H1 (cell line): Measurements from ENCODE around the gene VPS13D. TPM values are rescaled to one million over a fixed set of nuclear protein-coding genes. Genes with fewer than 3 reads are reported as not detected.
A peak's percentile ranks its signal among the peaks of the same experiment; 100 is the strongest.

Experiments used
- CTCF ChIA-PET: fragments of 300-600 bp; sonication (Branson Sonifier 250); formaldehyde crosslinking; loops from one replicate; lab custom pipeline; 2021; ENCODE audit not compliant: partially characterized antibody; lab: Charles Lee
- POLR2A ChIA-PET: fragments of 300-600 bp; sonication (Branson Sonifier 250); formaldehyde crosslinking; loops from one replicate; lab custom pipeline; 2021; ENCODE audit warnings: inconsistent platforms; ENCODE audit not compliant: partially characterized antibody; lab: Charles Lee
- DNase-seq, 2 experiments: peaks; one replicate each; pipeline versions ENCODE4 v3.0.0 to v3.0.0-alpha.2; 2010 to 2022; ENCODE audit warnings: low spot score in 2 of 2, low read depth in 1 of 2, mixed read lengths in 1 of 2
- FAIRE-seq: peaks from 2 replicates; lab custom pipeline; 2011; peaks lifted over from hg19 to GRCh38; lab: Jason Lieb, UNC
- H2AFZ ChIP-seq: 2 replicates; pipeline ENCODE4 v1.8.1; 2012; ENCODE audit warnings: low read length, inconsistent platforms
- H2AK5ac ChIP-seq: 2 replicates; pipeline ENCODE4 v1.6.1; 2013; ENCODE audit warnings: low read depth, low read length
- H2BK120ac ChIP-seq: replicated peaks from 2 replicates; pipeline ENCODE3; 2013; ENCODE audit warnings: low read depth, low read length, inconsistent platforms
- H2BK12ac ChIP-seq: 2 replicates; pipeline ENCODE4 v1.6.1; 2013; ENCODE audit warnings: low read depth, low read length
- H2BK15ac ChIP-seq: 2 replicates; pipeline ENCODE4 v1.6.1; 2013; ENCODE audit warnings: low read length
- H2BK20ac ChIP-seq: 2 replicates; pipeline ENCODE4 v1.6.1; 2013; ENCODE audit warnings: low read length
- H2BK5ac ChIP-seq: 2 replicates; pipeline ENCODE4 v1.6.1; 2013; ENCODE audit warnings: low read depth, low read length
- H3K14ac ChIP-seq: 2 replicates; pipeline ENCODE4 v1.6.1; 2013; ENCODE audit warnings: inconsistent platforms; ENCODE audit not compliant: insufficient read length
- H3K18ac ChIP-seq: 2 replicates; pipeline ENCODE4 v1.6.1; 2013; ENCODE audit warnings: low read length; ENCODE audit errors: extremely low read depth
- H3K23ac ChIP-seq: 2 replicates; pipeline ENCODE4 v1.6.1; 2013; ENCODE audit warnings: inconsistent platforms; ENCODE audit not compliant: insufficient read length
- H3K23me2 ChIP-seq: 2 replicates; pipeline ENCODE4 v1.6.1; 2013; ENCODE audit warnings: low read depth, low read length
- H3K27ac ChIP-seq: 2 replicates; pipeline ENCODE4 v1.6.1; 2011; ENCODE audit warnings: low read depth, low read length, inconsistent platforms
- H3K27me3 ChIP-seq, 4 experiments: replicated peaks in 1 of 4; 1 replicate in 1 of 4; 2 replicates in 3 of 4; pipeline versions ENCODE4 v1.6.1 to v1.8.1; 2011 to 2013; ENCODE audit warnings: low read length in 3 of 4, mild to moderate bottlenecking in 3 of 4, inconsistent platforms in 2 of 4, mixed read lengths in 2 of 4, moderate library complexity in 1 of 4; ENCODE audit not compliant: control insufficient read depth in 3 of 4, insufficient read depth in 3 of 4; ENCODE audit errors: extremely low read depth in 1 of 4
- H3K36me3 ChIP-seq, 4 experiments: 2 replicates each; pipeline versions ENCODE4 v1.6.1 to v1.8.1; 2011 to 2013; ENCODE audit warnings: mild to moderate bottlenecking in 4 of 4, low read length in 3 of 4, moderate library complexity in 2 of 4, control low read depth in 1 of 4, inconsistent platforms in 1 of 4; ENCODE audit not compliant: insufficient read depth in 4 of 4, control insufficient read depth in 2 of 4
- H3K4ac ChIP-seq: replicated peaks from 2 replicates; pipeline ENCODE3; 2013; ENCODE audit warnings: low read length, low read depth, mixed read lengths, inconsistent platforms; ENCODE audit not compliant: insufficient read length
- H3K4me1 ChIP-seq, 4 experiments: replicated peaks in 1 of 4; 1 replicate in 1 of 4; 2 replicates in 3 of 4; pipeline versions ENCODE4 v1.6.1 to v1.8.1; 2011 to 2013; ENCODE audit warnings: low read length in 3 of 4, inconsistent platforms in 2 of 4, mixed read lengths in 1 of 4; ENCODE audit not compliant: insufficient read depth in 4 of 4, control insufficient read depth in 3 of 4
- H3K4me2 ChIP-seq, 2 experiments: 2 replicates each; pipeline versions ENCODE4 v1.6.1 to v1.8.1; 2011 to 2013; ENCODE audit warnings: low read depth in 2 of 2, low read length in 2 of 2, control low read depth in 1 of 2, inconsistent platforms in 1 of 2, mild to moderate bottlenecking in 1 of 2; ENCODE audit not compliant: insufficient read depth in 1 of 2
- H3K4me3 ChIP-seq, 4 experiments: fragments of 200-600, 300-600 bp in 1 of 4; sonication (generic), shearing (Covaris generic), sonication (Bioruptor Twin) in 1 of 4; 2 replicates each; pipeline versions ENCODE4 v1.5.1 to v1.8.1; 2011 to 2016; ENCODE audit warnings: low read length in 4 of 4, low read depth in 3 of 4, control low read depth in 2 of 4, inconsistent platforms in 2 of 4, mild to moderate bottlenecking in 2 of 4, mixed read lengths in 1 of 4, moderate library complexity in 1 of 4; ENCODE audit not compliant: insufficient read depth in 2 of 4; ENCODE audit errors: extremely low read depth in 1 of 4
- H3K56ac ChIP-seq: replicated peaks from 2 replicates; pipeline ENCODE3; 2013; ENCODE audit warnings: low read depth, mild to moderate bottlenecking, mixed read lengths, low read length, inconsistent platforms; ENCODE audit not compliant: insufficient read length
- H3K79me1 ChIP-seq: 2 replicates; pipeline ENCODE4 v1.6.1; 2013; ENCODE audit warnings: low read depth, low read length, control low read depth
- H3K79me2 ChIP-seq, 2 experiments: 2 replicates each; pipeline versions ENCODE4 v1.6.1 to v1.8.1; 2012 to 2013; ENCODE audit warnings: low read length in 2 of 2, mild to moderate bottlenecking in 2 of 2, inconsistent platforms in 1 of 2; ENCODE audit not compliant: insufficient read depth in 2 of 2, control insufficient read depth in 1 of 2
- H3K9ac ChIP-seq, 4 experiments: replicated peaks in 1 of 4; 1 replicate in 1 of 4; 2 replicates in 3 of 4; pipeline versions ENCODE4 v1.6.1 to v1.8.1; 2011 to 2013; ENCODE audit warnings: low read depth in 3 of 4, low read length in 3 of 4, control low read depth in 2 of 4, mild to moderate bottlenecking in 2 of 4, moderate library complexity in 2 of 4, inconsistent platforms in 1 of 4; ENCODE audit errors: extremely low read depth in 1 of 4
- H3K9me3 ChIP-seq, 2 experiments: 2 replicates each; pipeline versions ENCODE4 v1.6.1 to v1.8.1; 2012 to 2013; ENCODE audit warnings: mild to moderate bottlenecking in 2 of 2, moderate library complexity in 2 of 2, control low read depth in 1 of 2, inconsistent platforms in 1 of 2, low read depth in 1 of 2, low read length in 1 of 2, mixed read lengths in 1 of 2; ENCODE audit not compliant: insufficient read depth in 2 of 2
- H4K20me1 ChIP-seq, 2 experiments: replicated peaks in 1 of 2; 2 replicates each; pipeline versions ENCODE3 to v1.8.1; 2011 to 2013; ENCODE audit warnings: inconsistent platforms in 2 of 2, low read length in 2 of 2, mild to moderate bottlenecking in 1 of 2; ENCODE audit not compliant: insufficient read depth in 2 of 2, control insufficient read depth in 1 of 2
- H4K5ac ChIP-seq: 2 replicates; pipeline ENCODE4 v1.6.1; 2013; ENCODE audit warnings: low read length, low read depth, mixed read lengths, inconsistent platforms; ENCODE audit not compliant: insufficient read length
- H4K8ac ChIP-seq: 2 replicates; pipeline ENCODE4 v1.8.0; 2013; ENCODE audit warnings: mild to moderate bottlenecking, moderate library complexity, low read length, inconsistent platforms; ENCODE audit not compliant: insufficient read depth; ENCODE audit errors: extremely low read depth
- H4K91ac ChIP-seq: replicated peaks from 2 replicates; pipeline ENCODE3; 2013; ENCODE audit warnings: low read length, mixed read lengths, inconsistent platforms; ENCODE audit not compliant: insufficient read length
- KDM1A ChIP-seq: fragments of 200-600, 300-600 bp; sonication (generic); IDR thresholded peaks from 2 replicates; pipeline ENCODE4 v1.7.1; 2016; ENCODE audit warnings: mild to moderate bottlenecking, low read length, borderline replicate concordance
- MAFK ChIP-seq: IDR thresholded peaks from 2 replicates; pipeline ENCODE4 v1.6.1; 2012; ENCODE audit warnings: low read depth, mild to moderate bottlenecking, improper control_type of control experiment, low read length
- RAD21 ChIP-seq, 2 experiments: IDR thresholded peaks in 1 of 2; conservative IDR thresholded peaks in 1 of 2; 2 replicates each; pipeline ENCODE4 v1.6.1; 2011; ENCODE audit warnings: low read depth in 2 of 2, low read length in 2 of 2, improper control_type of control experiment in 1 of 2, inconsistent platforms in 1 of 2, mild to moderate bottlenecking in 1 of 2, moderate library complexity in 1 of 2
- RBBP5 ChIP-seq: IDR thresholded peaks from 2 replicates; pipeline ENCODE4 v1.7.1; 2012; ENCODE audit warnings: low read depth, mild to moderate bottlenecking, inconsistent platforms, low read length, moderate library complexity, borderline replicate concordance
- whole genome bisulfite sequencing, 2 experiments: shearing (Covaris generic) in 1 of 2; methylation state at CpG; one replicate each; pipeline versions ENCODE4 v1.1.6 to v1.1.7; 2013 to 2015; ENCODE audit warnings: low lambda C conversion rate in 2 of 2, mixed read lengths in 2 of 2, inconsistent platforms in 1 of 2, low coverage in 1 of 2, missing lambda C conversion rate in 1 of 2; ENCODE audit not compliant: insufficient replicate concordance in 2 of 2, insufficient coverage in 1 of 2, insufficient read length in 1 of 2; ENCODE audit errors: extremely low coverage in 1 of 2, missing lambda C conversion rate in 1 of 2; 5-methylcytosine and 5-hydroxymethylcytosine counted together
- polyA plus RNA-seq, 7 experiments: library from polyadenylated mRNA; depleted of rRNA in 3 of 7; stranded (reverse) in 5 of 7; unstranded in 2 of 7; fragments of >200 nt in 5 of 7; fragments of 200-250 nt in 2 of 7; gene quantifications; 1 replicate in 5 of 7; 2 replicates in 1 of 7; 4 replicates in 1 of 7; pipeline versions ENCODE4 v1.2.1 to v1.2.3, GENCODE V29; 2011 to 2013; ENCODE audit warnings: missing spikeins in 2 of 7, mixed read lengths in 2 of 7
- total RNA-seq: library from RNA; stranded (reverse); fragmentation: NEBNext Ultra II Directional; extraction: Animal tissue kit (Norgen Biotek cat#: 25700); gene quantifications from 2 replicates; pipeline ENCODE4 v1.2.1, GENCODE V29; 2021
- TF ChIP-seq, protein P1 (sequence below), 3 experiments: IDR thresholded peaks; 1 replicate in 2 of 3; 2 replicates in 1 of 3; pipeline versions ENCODE4 v1.5.1 to v1.6.1; 2011; ENCODE audit warnings: low read length in 3 of 3, mild to moderate bottlenecking in 3 of 3, inconsistent platforms in 2 of 3, low read depth in 1 of 3, moderate library complexity in 1 of 3; ENCODE audit not compliant: insufficient read depth in 1 of 3; ENCODE audit errors: control extremely low read depth in 1 of 3

VPS13D gene
- total and polyA plus RNA-seq, 2 of the 8 experiments (the other 6 are each of a cell fraction or from before 2014, with no cell fraction given) = 10.9 to 31.2 TPM

DNA sequence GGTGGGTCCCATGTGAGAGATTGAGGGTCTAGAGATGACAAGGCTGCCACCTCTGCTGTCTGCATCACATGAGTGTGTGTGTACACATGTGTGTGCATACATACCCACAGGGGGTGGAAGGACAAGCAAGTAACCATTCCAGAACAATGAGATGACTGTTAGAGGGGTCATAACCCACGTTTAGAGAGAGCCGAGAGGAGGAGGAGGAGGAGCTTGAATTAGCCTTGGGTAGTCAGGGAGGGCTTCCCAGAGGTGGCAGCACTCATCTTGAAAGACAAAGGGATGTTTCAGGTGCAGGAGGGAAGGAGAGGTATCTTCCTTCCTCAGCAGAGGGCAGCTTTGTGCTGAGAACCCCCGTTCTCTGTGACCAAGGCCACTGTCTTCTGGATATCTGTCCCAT lies 41.7 kb upstream of the VPS13D start:
- H3K4me1 ChIP-seq = peaks cover 0 to 9% (median 5%) of the 10 kb centered on the region in 4 experiments; a peak in 6 of 7 replicates
- ChIA-PET CTCF (interaction anchor here (0.6 to 9.7 kb wide), 10 partner anchors 9 to 571 kb away, joined by 3 to 165 read pairs (median 5); partner anchors contain the start of gene TNFRSF1B), POLR2A (interaction anchor here (0.6 to 2.2 kb wide), 4 partner anchors 11 to 496 kb away, joined by 3 to 10 read pairs (median 4); no protein-coding TSS in a partner anchor)
- no peak for FAIRE-seq
- H4K91ac ChIP-seq = no peak overlapping the region
- no peak overlapping the region for H3K4ac ChIP-seq
- H2BK12ac ChIP-seq = peak overlapping the region; percentile 95; the same call in 1 of the 2 replicates
- no peak overlapping the region for H4K5ac ChIP-seq
- H3K4me3 ChIP-seq = no peak overlapping the region
- no peaks in the 10 kb centered on the region for H4K20me1 ChIP-seq
- no peak overlapping the region for H3K23ac ChIP-seq
- no peak overlapping the region for H2AFZ ChIP-seq
- no peak overlapping the region for H2BK120ac ChIP-seq
- H3K36me3 ChIP-seq = no peaks in the 10 kb centered on the region
- H3K56ac ChIP-seq = no peak overlapping the region
- no peak overlapping the region for H3K9ac ChIP-seq
- H3K18ac ChIP-seq = peak overlapping the region; percentile 68; the same call in 1 of the 2 replicates
- H3K9me3 ChIP-seq = peaks cover 0 to 13% of the 10 kb centered on the region in 2 experiments; a peak in 1 of 4 replicates
- peak overlapping the region; percentile 74; the same call in 1 of the 2 replicates for H2BK15ac ChIP-seq
- H3K23me2 ChIP-seq = no peaks in the 10 kb centered on the region
- TF ChIP-seq, protein P1, sequence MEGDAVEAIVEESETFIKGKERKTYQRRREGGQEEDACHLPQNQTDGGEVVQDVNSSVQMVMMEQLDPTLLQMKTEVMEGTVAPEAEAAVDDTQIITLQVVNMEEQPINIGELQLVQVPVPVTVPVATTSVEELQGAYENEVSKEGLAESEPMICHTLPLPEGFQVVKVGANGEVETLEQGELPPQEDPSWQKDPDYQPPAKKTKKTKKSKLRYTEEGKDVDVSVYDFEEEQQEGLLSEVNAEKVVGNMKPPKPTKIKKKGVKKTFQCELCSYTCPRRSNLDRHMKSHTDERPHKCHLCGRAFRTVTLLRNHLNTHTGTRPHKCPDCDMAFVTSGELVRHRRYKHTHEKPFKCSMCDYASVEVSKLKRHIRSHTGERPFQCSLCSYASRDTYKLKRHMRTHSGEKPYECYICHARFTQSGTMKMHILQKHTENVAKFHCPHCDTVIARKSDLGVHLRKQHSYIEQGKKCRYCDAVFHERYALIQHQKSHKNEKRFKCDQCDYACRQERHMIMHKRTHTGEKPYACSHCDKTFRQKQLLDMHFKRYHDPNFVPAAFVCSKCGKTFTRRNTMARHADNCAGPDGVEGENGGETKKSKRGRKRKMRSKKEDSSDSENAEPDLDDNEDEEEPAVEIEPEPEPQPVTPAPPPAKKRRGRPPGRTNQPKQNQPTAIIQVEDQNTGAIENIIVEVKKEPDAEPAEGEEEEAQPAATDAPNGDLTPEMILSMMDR (IDR thresholded peaks at IDR 0.05; ENCODE audit: control extremely low read depth in 1 of 3, insufficient read depth in 1 of 3, low read depth in 1 of 3, low read length in 3 of 3) = peak; percentile 20 to 50 (median 27); a peak in 3 of 4 replicates
- TF ChIP-seq MAFK = no peak
- TF ChIP-seq RBBP5 = no peak
- TF ChIP-seq KDM1A = 0 out of 2 replicates have a peak, but pooled peaks have one; percentile 41
- peak; percentile 38 to 40 for TF ChIP-seq RAD21 (IDR thresholded peaks at IDR 0.05 in 1 of 2, conservative IDR thresholded peaks at IDR 0.05 in 1 of 2; ENCODE audit: low read depth in 2 of 2, low read length in 2 of 2)
- DNase-seq = no peak
- WGBS, 2 experiments = 45% methylated on average over 3 of the region's 3 CpGs; no CpG with 5 or more reads in 1 of the 2 experiments
- H3K79me1 ChIP-seq = no peaks in the 10 kb centered on the region
- peak overlapping the region; percentile 21; the same call in 1 of the 2 replicates for H2BK5ac ChIP-seq
- H4K8ac ChIP-seq = no peak overlapping the region
- peak overlapping the region; percentile 62; the same call in 1 of the 2 replicates for H2BK20ac ChIP-seq
- no peak overlapping the region for H3K4me2 ChIP-seq
- H3K27me3 ChIP-seq = no peaks in the 10 kb centered on the region; a peak in 1 of 7 replicates
- H3K79me2 ChIP-seq = no peaks in the 10 kb centered on the region
- no peak overlapping the region for H3K27ac ChIP-seq
- no peak overlapping the region for H3K14ac ChIP-seq
- no peak overlapping the region; the same call in 1 of the 2 replicates for H2AK5ac ChIP-seq
